Right cardiac atrium (tissue), 5 donors: Measurements from ENCODE around the gene PKIG. TPM values are rescaled to one million over a fixed set of nuclear protein-coding genes. Genes with fewer than 3 reads are reported as not detected.

ENCODE experiments used
- ATAC-seq, 2 donors: fragments of 200-7000 bp; cut with Tn5 transposase; one replicate each; pipeline versions ENCODE4 v1.8.0 to v1.9.1; 2020; ENCODE audit warnings: moderate library complexity in 2 of 2, mild to moderate bottlenecking in 1 of 2
- DNase-seq, 3 donors: peaks; one replicate each; pipeline ENCODE4 v3.0.0-alpha.2; 2020
- H3K27ac ChIP-seq: one replicate; pipeline ENCODE4 v1.5.1; 2013; ENCODE audit warnings: mild to moderate bottlenecking, low read length, control low read depth, moderate library complexity
- H3K27me3 ChIP-seq: one replicate; pipeline ENCODE4 v1.6.1; 2013; ENCODE audit not compliant: control insufficient read depth, insufficient read depth
- H3K4me1 ChIP-seq: one replicate; pipeline ENCODE4 v1.6.1; 2013; ENCODE audit warnings: low read length; ENCODE audit not compliant: control insufficient read depth, insufficient read depth
- H3K4me3 ChIP-seq: one replicate; pipeline ENCODE4 v1.5.1; 2013; ENCODE audit warnings: low read length, control low read depth
- H3K9me3 ChIP-seq: one replicate; pipeline ENCODE4 v1.6.1; 2013; ENCODE audit warnings: low read length; ENCODE audit not compliant: control insufficient read depth
- WGBS: extraction: QIAGEN DNeasy Blood & Tissue Kit; methylation state at CpG from one replicate; pipeline ENCODE4 v1.1.7; 2013; 5-methylcytosine and 5-hydroxymethylcytosine counted together
- intact Hi-C, 4 donors: fragments of 100-400 bp; cut with DNase I; formaldehyde crosslinking; loops; one replicate each; pipeline versions ENCODE4 v1.11.0 to v1.14.0; 2022 to 2023
- polyA plus RNA-seq: library from polyadenylated mRNA; stranded (reverse); fragments of 200-250 nt; gene quantifications from one replicate; pipeline ENCODE4 v1.2.3, GENCODE V29; 2013
- total RNA-seq, 4 donors: library from RNA; stranded (reverse); fragmentation: NEBNext Ultra II Directional; extraction: Animal tissue kit (Norgen Biotek cat#: 25700); gene quantifications; one replicate each; pipeline ENCODE4 v1.2.1, GENCODE V29; 2021
- donor health status: healthy with polysubstance abuse.
- donor health status: DM: no; HTN: yes; CAD: no.
- donor health status: DM: no; HTN: no; CAD: no.
- donor health status: DM: no; HTN: yes; CAD: no; lungs with severe emphysema.
- donor health status: DM: yes; HTN: yes; CAD: no.

Gene PKIG
- total and polyA plus RNA-seq, 5 donors: 212 to 334 (median 235) TPM

DNA sequence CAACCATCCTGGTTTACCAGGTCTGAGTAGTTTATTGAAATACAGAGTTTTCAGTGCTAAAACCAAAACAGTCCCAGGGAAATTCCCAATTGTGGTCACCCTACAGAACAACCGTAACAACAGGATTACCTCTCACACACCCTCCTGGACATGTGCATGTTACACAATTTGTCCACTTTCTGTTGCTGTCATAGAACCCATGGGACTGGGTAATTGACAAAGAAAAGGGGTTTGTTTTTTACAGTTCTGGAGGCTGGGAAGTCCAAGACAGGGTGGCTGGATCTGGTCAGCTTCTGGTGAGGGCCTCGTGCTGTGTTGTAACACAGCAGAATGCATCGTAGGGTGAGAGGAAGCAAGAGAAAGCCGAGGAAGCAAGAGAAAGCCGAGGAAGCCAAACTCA lies 78.2 kb downstream of the PKIG start:
- 76% methylated on average over 5 of the region's 5 CpGs for WGBS
- Histone ChIP-seq H3K9me3 (no peaks in the 10 kb centered on the region), H3K27me3 (no peaks in the 10 kb centered on the region), H3K27ac (no peak overlapping the region), H3K4me3 (no peak overlapping the region), H3K4me1 (peaks cover 2% of the 10 kb centered on the region)
- DNase-seq (no peak), ATAC-seq (no peak)
- intact Hi-C loops: no loop called here

DNA sequence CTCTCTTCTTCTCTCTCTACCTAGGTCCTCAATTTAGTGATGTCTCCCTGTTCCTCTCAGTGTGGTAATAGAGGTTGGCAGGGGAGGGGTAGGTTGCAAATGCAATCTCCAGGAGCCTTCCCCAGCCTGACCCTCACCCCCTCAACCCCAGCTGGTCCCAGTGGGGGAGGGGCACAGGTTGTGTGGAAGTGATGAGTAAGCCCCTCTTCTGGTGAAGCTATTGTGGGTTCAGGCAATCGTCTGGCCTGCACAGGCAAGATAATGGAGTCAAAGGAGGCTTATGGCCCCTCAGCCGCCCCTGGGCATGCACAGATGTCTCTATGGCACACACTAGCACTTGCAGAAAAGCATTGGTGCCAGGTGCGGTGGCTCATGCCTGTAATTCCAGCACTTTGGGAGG lies 79.9 kb downstream of the PKIG start:
- intact Hi-C loops: no loop called here
- ATAC-seq (no peak), DNase-seq (no peak)
- Histone ChIP-seq H3K27me3 (no peaks in the 10 kb centered on the region), H3K9me3 (no peaks in the 10 kb centered on the region), H3K4me1 (no peaks in the 10 kb centered on the region), H3K27ac (no peak overlapping the region), H3K4me3 (no peak overlapping the region)
- WGBS: 68% methylated on average over 3 of the region's 3 CpGs

DNA sequence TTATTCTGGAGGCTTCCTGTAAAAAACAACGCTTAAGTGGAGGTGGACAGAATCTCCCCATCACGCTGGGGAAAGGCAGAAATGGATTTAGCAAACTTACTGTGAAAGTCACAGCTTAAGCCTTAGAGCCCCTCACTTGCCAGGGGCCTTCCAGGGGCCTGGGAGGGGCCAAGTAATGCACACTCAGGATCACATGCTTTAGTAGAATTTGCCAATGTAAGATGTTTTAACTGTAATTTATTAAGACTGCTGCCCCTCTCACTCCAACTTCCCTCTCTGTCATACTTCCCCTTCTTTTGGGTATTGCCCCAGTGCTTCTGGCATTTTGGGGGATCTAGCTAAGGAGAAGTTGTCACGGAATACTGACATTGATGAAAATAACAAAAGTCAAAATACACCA lies 81.8 kb downstream of the PKIG start:
- Histone ChIP-seq H3K27ac (no peak overlapping the region), H3K27me3 (no peaks in the 10 kb centered on the region), H3K4me3 (no peak overlapping the region), H3K4me1 (no peaks in the 10 kb centered on the region), H3K9me3 (no peaks in the 10 kb centered on the region)
- ATAC-seq: peak in 1 of 2 donors; percentile 22
- no peak for DNase-seq
- intact Hi-C loops: no loop called here
- 48% methylated on average over 3 of the region's 3 CpGs for WGBS

DNA sequence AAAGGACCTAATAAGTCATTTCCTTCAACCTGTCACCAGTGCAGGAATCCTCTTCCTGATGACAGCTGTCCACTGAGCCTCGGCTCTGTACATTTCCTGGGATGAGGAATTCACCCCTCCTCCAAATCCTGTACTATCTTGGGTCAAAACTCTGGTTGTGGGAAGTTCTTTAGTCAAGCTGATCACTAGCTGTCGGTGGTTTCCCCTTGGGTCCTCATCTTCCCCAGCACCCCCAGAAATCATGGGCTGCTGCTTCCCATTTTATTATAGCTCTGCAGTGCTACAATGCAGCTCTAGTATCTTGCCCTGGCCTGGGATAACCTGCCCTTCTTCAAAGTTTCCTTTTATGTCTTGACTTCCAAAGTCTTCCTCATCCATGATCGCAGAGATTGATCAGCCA lies 83.7 kb downstream of the PKIG start:
- no peak overlapping the region for H3K27ac ChIP-seq
- no peak for ATAC-seq

More for the DNA sequence above, 83.7 kb downstream of the PKIG start:
- WGBS: 64% methylated on average over 3 of the region's 3 CpGs
- Histone ChIP-seq H3K27me3 (no peaks in the 10 kb centered on the region), H3K9me3 (no peaks in the 10 kb centered on the region), H3K4me3 (no peak overlapping the region), H3K4me1 (no peaks in the 10 kb centered on the region)
- no peak for DNase-seq
- intact Hi-C loops: no loop called here

Other genes starting within 250 kb of the PKIG start
- gene R3HDML, start 245.5 kb upstream of the PKIG start, total RNA-seq: not detected
- gene R3HDML, start 245.5 kb upstream of the PKIG start, polyA plus RNA-seq: not detected
- under 1 TPM in 1 of 4 donors, not detected in 3; 0.08 TPM for gene HNF4A, start 226.9 kb upstream of the PKIG start, total RNA-seq
- gene HNF4A, start 226.9 kb upstream of the PKIG start, polyA plus RNA-seq: 0.07 TPM
- 1 to 10 TPM; 6.3 to 7.1 (median 6.7) TPM for gene TTPAL, start 106.7 kb upstream of the PKIG start, total RNA-seq
- gene TTPAL, start 106.7 kb upstream of the PKIG start, polyA plus RNA-seq: 3.1 TPM
- gene SERINC3, start 60.5 kb upstream of the PKIG start, total RNA-seq: 100 to 1,000 TPM; 101 to 118 (median 105) TPM
- gene SERINC3, start 60.5 kb upstream of the PKIG start, polyA plus RNA-seq: 47.8 TPM
- 10 to 100 TPM; 11.6 to 22.8 (median 12.4) TPM for gene ADA, start 69.1 kb downstream of the PKIG start, total RNA-seq
- gene ADA, start 69.1 kb downstream of the PKIG start, polyA plus RNA-seq: 12.4 TPM
- 100 to 1,000 TPM in 1 of 4 donors, 10 to 100 TPM in 3; 85.2 to 292 (median 98.2) TPM for gene CCN5, start 132.8 kb downstream of the PKIG start, total RNA-seq
- 102 TPM for gene CCN5, start 132.8 kb downstream of the PKIG start, polyA plus RNA-seq
- gene KCNK15, start 163.3 kb downstream of the PKIG start, total RNA-seq: 1 to 10 TPM in 3 of 4 donors, under 1 TPM in 1; 0.65 to 1.3 (median 1.1) TPM
- 0.70 TPM for gene KCNK15, start 163.3 kb downstream of the PKIG start, polyA plus RNA-seq
- 1 to 10 TPM in 3 of 4 donors, under 1 TPM in 1; 0.57 to 2.4 (median 1.3) TPM for gene RIMS4, start 228.0 kb downstream of the PKIG start, total RNA-seq
- gene RIMS4, start 228.0 kb downstream of the PKIG start, polyA plus RNA-seq: 0.38 TPM